Neutrophil (primary cell): ENCODE measurements around the gene AMIGO1.
A peak's percentile ranks its signal among the peaks of the same experiment; 100 is the strongest.

Experiments
- H3K27ac ChIP-seq: fragments of 200-600 bp; sonication (generic); 2 replicates; pipeline ENCODE4 v1.5.1; 2016; ENCODE audit warnings: mild to moderate bottlenecking, moderate library complexity
- H3K27me3 ChIP-seq: fragments of 200-600 bp; sonication (generic); 2 replicates; pipeline ENCODE4 v1.6.0; 2016; ENCODE audit warnings: mild to moderate bottlenecking
- H3K36me3 ChIP-seq: fragments of 200-600 bp; sonication (generic); 2 replicates; pipeline ENCODE4 v1.5.1; 2017
- H3K4me1 ChIP-seq, 2 experiments: fragments of 200-600 bp in 1 of 2; sonication (generic) in 1 of 2; 1 replicate in 1 of 2; 2 replicates in 1 of 2; pipeline versions ENCODE4 v1.5.1 to v1.6.1; 2013 to 2016; ENCODE audit warnings: low read depth in 1 of 2, low read length in 1 of 2, mild to moderate bottlenecking in 1 of 2, moderate library complexity in 1 of 2; ENCODE audit not compliant: control insufficient read depth in 1 of 2, insufficient read depth in 1 of 2
- H3K4me3 ChIP-seq, 2 experiments: fragments of 200-600 bp in 1 of 2; sonication (generic) in 1 of 2; 1 replicate in 1 of 2; 2 replicates in 1 of 2; pipeline ENCODE4 v1.5.1; 2013 to 2016; ENCODE audit warnings: low read depth in 1 of 2, low read length in 1 of 2, mild to moderate bottlenecking in 1 of 2, moderate library complexity in 1 of 2
- H3K9me3 ChIP-seq: fragments of 200-600 bp; sonication (generic); 2 replicates; pipeline ENCODE4 v1.5.1; 2016
- CTCF ChIP-seq: fragments of 200-600 bp; sonication (generic); IDR thresholded peaks from 2 replicates; pipeline ENCODE4 v1.5.1; 2016; ENCODE audit warnings: antibody characterized with exemption

The AMIGO1 gene

GRCh38 chr1:109499081-109499480 is 10.4 kb downstream of the AMIGO1 start:
- Histone ChIP-seq H3K9me3 (no peaks in the 10 kb centered on the region), H3K27me3 (no peaks in the 10 kb centered on the region), H3K36me3 (peaks cover 71% of the 10 kb centered on the region), H3K4me3 (no peak overlapping the region), H3K27ac (no peak overlapping the region), H3K4me1 (peaks cover 22 to 25% of the 10 kb centered on the region in 2 experiments)
- TF ChIP-seq CTCF: no peak

- no peak overlapping the region for H3K27ac ChIP-seq
- peaks cover 27 to 32% of the 10 kb centered on the region in 2 experiments for H3K4me1 ChIP-seq
- no peak overlapping the region for H3K4me3 ChIP-seq
Observed at GRCh38 chr1:109498161-109498801, 11.2 kb downstream of the AMIGO1 start.

GRCh38 chr1:109497449-109498160 is 11.9 kb downstream of the AMIGO1 start:
- Histone ChIP-seq H3K27ac (no peak overlapping the region), H3K4me1 (peaks cover 28 to 30% of the 10 kb centered on the region in 2 experiments), H3K36me3 (peaks cover 71% of the 10 kb centered on the region), H3K4me3 (no peak overlapping the region), H3K27me3 (no peaks in the 10 kb centered on the region), H3K9me3 (no peaks in the 10 kb centered on the region)
- TF ChIP-seq CTCF: no peak

More at GRCh38 chr1:109498161-109498801, 11.2 kb downstream of the AMIGO1 start:
- H3K36me3 ChIP-seq: peaks cover 71% of the 10 kb centered on the region
- no peaks in the 10 kb centered on the region for H3K9me3 ChIP-seq
- TF ChIP-seq CTCF: no peak
- H3K27me3 ChIP-seq: no peaks in the 10 kb centered on the region

- Histone ChIP-seq H3K4me1 (peaks cover 20 to 21% of the 10 kb centered on the region in 2 experiments), H3K4me3 (no peak overlapping the region), H3K27me3 (no peaks in the 10 kb centered on the region), H3K36me3 (peaks cover 56% of the 10 kb centered on the region), H3K9me3 (no peaks in the 10 kb centered on the region), H3K27ac (no peak overlapping the region)
- TF ChIP-seq CTCF: no peak
Observed at GRCh38 chr1:109495738-109496137, 13.8 kb downstream of the AMIGO1 start.

GRCh38 chr1:109493805-109494539 is 15.6 kb downstream of the AMIGO1 start, which contains the start of gene CYB561D1:
TSS of gene CYB561D1 (plus strand) at chr1:109494094. CDS start at chr1:109494140, 46 bp downstream.
- H3K4me1 ChIP-seq: peaks cover 20 to 21% of the 10 kb centered on the region in 2 experiments
- peak within 1 kb of the TSS; percentile 98 to 99 for H3K4me3 ChIP-seq
- H3K27me3 ChIP-seq: no peaks in the 10 kb centered on the region
- peak within 1 kb of the TSS; percentile 88 for H3K27ac ChIP-seq
- H3K36me3 ChIP-seq: peaks cover 39% of the 10 kb centered on the region
- peak; percentile 97 for TF ChIP-seq CTCF
- no peaks in the 10 kb centered on the region for H3K9me3 ChIP-seq
